ENCODE measurements around the gene CCT4.

The CCT4 gene

GRCh38 chr2:61841286-61841685, 47.2 kb downstream of the CCT4 start:
- Histone ChIP-seq H3K9ac (ENCODE audit: low read depth, low read length) (no peak overlapping the region), H3K4me3 (ENCODE audit: low read length) (no peak overlapping the region), H3K4me1 (ENCODE audit: insufficient read depth, low read length) (no peaks in the 10 kb centered on the region), H3K36me3 (ENCODE audit: insufficient read depth, low read depth, low read length) (peaks cover 35% of the 10 kb centered on the region), H3K9me3 (ENCODE audit: insufficient read depth, low read depth, low read length) (no peaks in the 10 kb centered on the region), H3K27me3 (ENCODE audit: insufficient read depth, low read length) (no peaks in the 10 kb centered on the region), H3K27ac (ENCODE audit: low read length) (no peak overlapping the region)

- H3K4me1 ChIP-seq (ENCODE audit: insufficient read depth, low read length), result no peaks in the 10 kb centered on the region
- H3K27me3 ChIP-seq (ENCODE audit: insufficient read depth, low read length), result no peaks in the 10 kb centered on the region
- H3K9ac ChIP-seq (ENCODE audit: low read depth, low read length), result no peak overlapping the region
- H3K4me3 ChIP-seq (ENCODE audit: low read length), result no peak overlapping the region
- no peaks in the 10 kb centered on the region for H3K9me3 ChIP-seq (ENCODE audit: insufficient read depth, low read depth, low read length)
- H3K27ac ChIP-seq (ENCODE audit: low read length), result no peak overlapping the region
- H3K36me3 ChIP-seq (ENCODE audit: insufficient read depth, low read depth, low read length), result peaks cover 41% of the 10 kb centered on the region
Measured at GRCh38 chr2:61834893-61835292, 53.6 kb downstream of the CCT4 start.

GRCh38 chr2:61833971-61834370, 54.5 kb downstream of the CCT4 start:
- Histone ChIP-seq H3K27me3 (ENCODE audit: insufficient read depth, low read length) (no peaks in the 10 kb centered on the region), H3K4me3 (ENCODE audit: low read length) (no peak overlapping the region), H3K9me3 (ENCODE audit: insufficient read depth, low read depth, low read length) (no peaks in the 10 kb centered on the region), H3K27ac (ENCODE audit: low read length) (no peak overlapping the region), H3K4me1 (ENCODE audit: insufficient read depth, low read length) (no peaks in the 10 kb centered on the region), H3K9ac (ENCODE audit: low read depth, low read length) (no peak overlapping the region), H3K36me3 (ENCODE audit: insufficient read depth, low read depth, low read length) (peaks cover 34% of the 10 kb centered on the region)

GRCh38 chr2:61832183-61832841, 56.1 kb downstream of the CCT4 start:
- Histone ChIP-seq H3K27me3 (ENCODE audit: insufficient read depth, low read length) (no peaks in the 10 kb centered on the region), H3K4me3 (ENCODE audit: low read length) (no peak overlapping the region), H3K9me3 (ENCODE audit: insufficient read depth, low read depth, low read length) (no peaks in the 10 kb centered on the region), H3K27ac (ENCODE audit: low read length) (no peak overlapping the region), H3K9ac (ENCODE audit: low read depth, low read length) (no peak overlapping the region), H3K36me3 (ENCODE audit: insufficient read depth, low read depth, low read length) (peaks cover 25% of the 10 kb centered on the region), H3K4me1 (ENCODE audit: insufficient read depth, low read length) (no peaks in the 10 kb centered on the region)

GRCh38 chr2:61822255-61822654, 66.2 kb downstream of the CCT4 start:
- Histone ChIP-seq H3K9ac (ENCODE audit: low read depth, low read length) (no peak overlapping the region), H3K36me3 (ENCODE audit: insufficient read depth, low read depth, low read length) (no peaks in the 10 kb centered on the region), H3K27me3 (ENCODE audit: insufficient read depth, low read length) (no peaks in the 10 kb centered on the region), H3K27ac (ENCODE audit: low read length) (no peak overlapping the region), H3K4me1 (ENCODE audit: insufficient read depth, low read length) (no peaks in the 10 kb centered on the region), H3K9me3 (ENCODE audit: insufficient read depth, low read depth, low read length) (no peaks in the 10 kb centered on the region), H3K4me3 (ENCODE audit: low read length) (no peak overlapping the region)
